ENCODE data around the gene DDX42. TPM values are rescaled to one million over a fixed set of nuclear protein-coding genes. Genes with fewer than 3 reads are reported as not detected.
A peak's percentile ranks its signal among the peaks of the same experiment; 100 is the strongest.

DDX42 gene
- total RNA-seq, 6 donors from 2014 or later = 76.8 to 345 (median 87.6) TPM

GRCh38 chr17:63832014-63832413 is 58.0 kb downstream of the DDX42 start:
- Histone ChIP-seq H3K4me3 (no peak overlapping the region), H3K27me3 (no peaks in the 10 kb centered on the region), H3K9me3 (no peaks in the 10 kb centered on the region), H3K4me1 (peaks cover 19 to 33% (median 29%) of the 10 kb centered on the region in 4 donors), H3K36me3 (peaks cover 49 to 83% (median 74%) of the 10 kb centered on the region in 4 donors), H3K27ac (no peak overlapping the region)
- DNase-seq (no peak), ATAC-seq (ENCODE audit: low FRiP score in 2 of 2) (no peak)
- TF ChIP-seq POLR2AphosphoS5 (IDR thresholded peaks at IDR 0.05) (no peak), POLR2A (IDR thresholded peaks at IDR 0.05) (no peak), CTCF (IDR thresholded peaks at IDR 0.05) (no peak), EP300 (IDR thresholded peaks at IDR 0.05) (no peak)
- 84 to 88% methylated on average over 2 to 5 of the region's 5 CpGs for WGBS, 2 donors

GRCh38 chr17:63832455-63832854 is 58.5 kb downstream of the DDX42 start:
- H3K36me3 ChIP-seq = peaks cover 49 to 87% (median 78%) of the 10 kb centered on the region in 4 donors
- WGBS, 2 donors = 88% methylated on average over 2 of the region's 2 CpGs; no CpG with 5 or more reads in 1 of the 2 donors

GRCh38 chr17:63833026-63833740 is 59.2 kb downstream of the DDX42 start:
- no peak overlapping the region for H3K4me3 ChIP-seq
- H3K27ac ChIP-seq = no peak overlapping the region
- H3K36me3 ChIP-seq = peaks cover 49 to 91% (median 79%) of the 10 kb centered on the region in 4 donors
- WGBS, 2 donors = 83 to 88% methylated on average over 11 to 13 of the region's 14 CpGs
- no peaks in the 10 kb centered on the region for H3K27me3 ChIP-seq
- DNase-seq (no peak), ATAC-seq (ENCODE audit: low FRiP score in 2 of 2) (no peak)
- no peak for TF ChIP-seq POLR2A (IDR thresholded peaks at IDR 0.05)
- TF ChIP-seq POLR2AphosphoS5 (IDR thresholded peaks at IDR 0.05) = no peak
- TF ChIP-seq EP300 (IDR thresholded peaks at IDR 0.05) = no peak
- peaks cover 24 to 39% (median 35%) of the 10 kb centered on the region in 4 donors for H3K4me1 ChIP-seq
- no peaks in the 10 kb centered on the region for H3K9me3 ChIP-seq

More at GRCh38 chr17:63832455-63832854, 58.5 kb downstream of the DDX42 start:
- no peak for ATAC-seq (ENCODE audit: low FRiP score in 2 of 2)
- H3K27ac ChIP-seq = no peak overlapping the region
- no peaks in the 10 kb centered on the region for H3K27me3 ChIP-seq
- H3K4me1 ChIP-seq = peaks cover 21 to 38% (median 33%) of the 10 kb centered on the region in 4 donors
- no peaks in the 10 kb centered on the region for H3K9me3 ChIP-seq
- no peak for DNase-seq
- H3K4me3 ChIP-seq = no peak overlapping the region
- no peak for TF ChIP-seq POLR2A (IDR thresholded peaks at IDR 0.05)

- Histone ChIP-seq H3K4me1 (peaks cover 24 to 39% (median 35%) of the 10 kb centered on the region in 4 donors), H3K27ac (peak overlapping the region in 1 of 4 donors; percentile 55), H3K9me3 (no peaks in the 10 kb centered on the region), H3K27me3 (no peaks in the 10 kb centered on the region), H3K4me3 (no peak overlapping the region), H3K36me3 (peaks cover 49 to 88% (median 79%) of the 10 kb centered on the region in 4 donors)
- WGBS, 2 donors = 95 to 96% methylated on average over 15 of the region's 15 CpGs
- peak in 1 of 2 donors; percentile 23 for DNase-seq
- ATAC-seq (ENCODE audit: low FRiP score in 2 of 2) = no peak
- TF ChIP-seq POLR2AphosphoS5 (IDR thresholded peaks at IDR 0.05) (no peak), POLR2A (IDR thresholded peaks at IDR 0.05) (no peak), CTCF (IDR thresholded peaks at IDR 0.05) (no peak), EP300 (IDR thresholded peaks at IDR 0.05) (no peak)
Observed at GRCh38 chr17:63833741-63834373, 59.9 kb downstream of the DDX42 start.

GRCh38 chr17:63834431-63835166 is 60.6 kb downstream of the DDX42 start:
- DNase-seq = peak in 1 of 2 donors; percentile 59
- peak overlapping the region in 1 of 4 donors; percentile 55 for H3K27ac ChIP-seq
- peaks cover 49 to 80% (median 74%) of the 10 kb centered on the region in 4 donors for H3K36me3 ChIP-seq

More at GRCh38 chr17:63834431-63835166, 60.6 kb downstream of the DDX42 start:
- no peak overlapping the region for H3K4me3 ChIP-seq
- H3K9me3 ChIP-seq = no peaks in the 10 kb centered on the region
- ATAC-seq (ENCODE audit: low FRiP score in 2 of 2) = peak; percentile 37 to 38
- WGBS, 2 donors = 30 to 39% methylated on average over 8 to 13 of the region's 13 CpGs
- peaks cover 27 to 39% (median 35%) of the 10 kb centered on the region in 4 donors for H3K4me1 ChIP-seq
- H3K27me3 ChIP-seq = no peaks in the 10 kb centered on the region
- TF ChIP-seq CTCF (IDR thresholded peaks at IDR 0.05) = peak in 4 of 6 experiments; percentile 23 to 52 (median 47)
- TF ChIP-seq POLR2A (IDR thresholded peaks at IDR 0.05) = no peak

All from upper lobe of left lung (tissue), 6 donors.